Superior temporal gyrus (tissue), 1 donor: Measurements from ENCODE around the gene KRTAP19-3.
"Not testable (repeated sequence)": the region's sequence is repeated elsewhere in the genome, so short reads cannot be mapped to it uniquely, and the experiment has no call there.

Experiments
- DNase-seq: peaks from one replicate; pipeline ENCODE4 v3.0.0-alpha.2; 2016; ENCODE audit errors: extremely low spot score

KRTAP19-3 gene

DNA sequence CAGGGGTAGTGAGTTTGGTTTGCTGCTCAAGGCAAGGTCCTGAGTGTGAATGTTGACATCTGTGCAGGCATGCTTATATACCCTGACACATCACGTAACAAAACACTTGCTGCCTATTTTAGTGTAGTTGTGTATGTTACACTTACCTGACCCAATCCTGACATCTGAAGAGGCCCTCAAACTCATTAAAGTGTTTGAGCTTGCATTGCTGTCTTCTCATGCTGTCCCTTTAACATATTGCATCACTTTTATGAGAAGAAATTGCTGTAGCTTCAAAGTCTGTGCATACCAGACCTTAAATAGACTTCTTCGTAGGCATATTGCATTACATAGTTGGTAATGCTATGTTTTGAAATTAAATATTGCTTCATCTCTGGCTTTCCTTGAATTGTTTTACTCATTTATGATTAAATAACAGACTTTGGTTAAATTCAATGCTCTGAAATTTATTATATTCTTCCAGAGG, at the start of gene KRTAP19-3:
Gene KRTAP19-3, minus strand, starts transcription at position 51 of the 466 bp plus-strand sequence. CDS start 56 bp downstream, outside the sequence.
- DNase-seq: no peak

DNA sequence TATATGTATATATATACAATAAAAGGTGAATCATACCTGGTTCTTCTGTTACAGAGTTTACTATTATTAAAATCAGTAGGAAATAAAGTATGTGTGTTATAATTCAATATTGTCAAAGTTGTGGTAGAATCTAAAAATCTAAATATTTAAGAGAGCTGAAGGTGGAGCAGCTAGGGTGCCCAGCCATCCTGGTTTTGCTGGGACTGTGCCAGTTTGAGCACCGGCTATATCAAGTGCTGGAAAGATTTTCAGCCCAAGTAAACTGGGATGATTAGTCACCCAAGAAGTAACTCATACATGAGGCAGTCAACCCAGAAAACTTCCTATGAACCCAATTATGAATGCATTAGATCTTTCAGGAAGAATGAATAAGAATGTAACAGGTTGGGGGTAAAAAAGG, 27.1 kb upstream of the KRTAP19-3 start:
- DNase-seq: no peak

DNA sequence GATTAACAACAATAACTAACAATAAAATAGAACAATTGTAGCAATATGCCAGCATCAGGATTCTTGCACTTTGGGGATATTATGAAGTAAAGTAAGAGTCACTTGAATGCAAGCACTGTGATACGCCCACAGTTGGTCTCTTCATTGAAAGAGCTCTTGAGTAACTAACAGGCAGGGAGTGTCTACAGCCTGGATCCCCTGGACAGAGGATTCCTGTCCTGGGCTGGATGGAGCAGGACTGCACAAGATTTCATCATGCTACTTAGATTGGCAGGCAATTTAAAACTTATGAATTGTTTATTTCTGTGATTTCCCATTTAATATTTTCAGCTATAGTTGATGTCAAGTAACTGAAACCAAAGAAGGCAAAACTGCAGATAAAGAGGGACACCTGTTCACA, 23.9 kb upstream of the KRTAP19-3 start:
- no peak for DNase-seq

DNA sequence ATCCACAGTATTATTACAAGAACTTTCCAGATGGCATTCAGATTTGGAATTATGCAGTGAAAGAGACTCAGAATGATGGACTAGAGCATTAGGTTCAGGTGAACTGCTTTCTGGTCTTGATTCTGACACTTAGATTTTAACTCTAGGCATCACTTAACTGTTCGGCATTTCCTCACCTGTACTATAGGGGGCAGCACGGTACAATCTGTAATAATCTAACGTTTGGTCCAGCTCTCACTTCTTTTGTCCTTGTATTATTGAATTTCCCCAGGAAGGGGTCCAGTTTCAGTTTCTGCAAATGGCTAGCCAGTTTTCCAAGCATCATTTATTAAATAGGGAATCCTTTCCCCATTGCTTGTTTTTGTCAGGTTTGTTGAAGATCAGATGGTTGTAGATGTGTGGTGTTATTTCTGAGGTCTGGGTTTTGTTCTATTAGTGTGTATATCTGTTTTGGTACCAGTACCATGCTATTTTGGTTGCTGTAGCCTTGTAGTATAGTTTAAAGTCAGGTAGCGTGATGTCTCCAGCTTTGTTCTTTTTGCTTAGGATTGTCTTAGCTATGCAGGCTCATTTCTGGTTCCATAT, 13.9 kb upstream of the KRTAP19-3 start:
- DNase-seq: not testable (repeated sequence)

DNA sequence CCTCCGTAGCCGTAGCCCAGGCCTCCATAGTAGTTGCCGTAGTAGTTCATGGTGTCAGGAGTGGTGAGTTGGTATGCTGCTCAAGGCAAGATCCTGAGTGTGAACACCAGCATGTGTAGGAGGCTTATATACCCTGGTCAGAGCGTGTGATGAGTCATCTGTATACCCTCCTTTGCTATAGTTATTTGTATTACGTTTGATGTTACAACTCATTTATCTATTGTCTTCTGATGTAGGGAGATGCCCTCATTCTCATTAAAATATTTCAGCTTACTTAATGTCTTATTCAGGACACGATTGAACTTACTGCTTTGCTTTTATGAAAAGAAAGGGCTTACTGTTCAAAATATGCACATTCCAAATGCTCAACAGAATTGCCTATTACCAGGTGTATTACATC, 10.2 kb upstream of the KRTAP19-3 start, which contains the start of gene KRTAP19-5:
Gene KRTAP19-5, minus strand, starts transcription at position 101 of the 400 bp plus-strand sequence. Its CDS starts 51 bp downstream, at position 50.
- no peak for DNase-seq

DNA sequence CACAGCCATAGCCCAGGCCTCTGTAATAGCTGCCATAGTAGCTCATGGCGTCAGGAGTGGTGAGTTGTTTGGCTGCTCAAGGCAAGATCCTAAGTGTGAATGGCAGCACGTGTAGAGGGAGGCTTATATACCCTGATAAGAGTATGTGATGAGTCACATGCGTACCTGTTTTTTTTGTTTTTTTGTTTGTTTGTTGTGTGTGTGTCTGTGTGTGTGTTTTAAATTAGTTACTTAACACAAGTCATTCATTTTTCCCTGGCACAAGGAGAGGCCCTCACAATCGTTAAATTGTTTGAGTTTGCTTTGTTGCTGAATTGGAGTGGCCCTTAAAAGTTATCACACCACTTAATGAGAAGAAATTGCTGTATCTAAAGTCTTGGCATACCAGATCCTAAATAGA, 5.3 kb upstream of the KRTAP19-3 start, which contains the start of gene KRTAP19-4:
Gene KRTAP19-4, minus strand, starts transcription at position 101 of the 400 bp plus-strand sequence. Its CDS starts 55 bp downstream, at position 46.
- no peak for DNase-seq

DNA sequence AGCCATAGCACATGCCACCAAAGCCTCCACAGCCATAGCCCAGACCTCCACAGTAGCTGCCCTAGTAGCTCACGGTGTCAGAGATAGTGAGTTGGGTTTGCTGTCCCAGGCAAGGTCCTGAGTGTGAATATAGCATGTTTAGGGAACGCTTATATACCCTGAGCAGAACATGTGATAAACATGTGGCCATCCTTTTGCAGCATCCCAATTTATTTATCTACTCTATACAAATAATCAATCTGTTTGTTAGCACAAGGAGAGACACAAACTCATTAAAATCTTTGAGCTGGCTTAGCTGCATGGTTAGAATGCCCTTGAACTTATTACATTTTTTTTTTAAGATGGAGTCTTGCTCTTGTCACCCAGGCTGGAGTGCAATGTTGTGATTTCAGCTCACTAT, 4.5 kb downstream of the KRTAP19-3 start, which contains the start of gene KRTAP19-2:
Gene KRTAP19-2, minus strand, starts transcription at position 101 of the 400 bp plus-strand sequence. Its CDS starts 88 bp downstream, at position 13.
- DNase-seq: no peak

DNA sequence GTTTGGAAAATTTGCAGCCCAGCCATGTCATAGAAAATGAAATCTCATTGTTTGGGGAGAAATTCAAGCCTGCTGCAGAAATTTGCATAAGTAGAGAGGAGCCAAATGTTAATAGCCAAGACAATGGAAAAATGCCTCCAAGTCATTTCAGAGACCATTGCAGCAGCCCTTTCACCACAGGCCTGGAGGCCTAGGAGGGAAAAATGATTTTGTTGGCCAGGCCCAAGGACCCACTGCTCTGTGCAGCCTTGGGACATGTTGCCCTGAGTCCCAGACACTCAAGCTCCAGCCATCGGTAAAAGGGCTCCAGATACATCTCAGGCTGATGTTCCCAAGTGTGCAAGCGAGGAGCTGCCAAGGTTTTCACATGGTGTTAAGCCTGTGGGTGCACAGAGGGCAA, 5.6 kb downstream of the KRTAP19-3 start:
- DNase-seq: no peak

DNA sequence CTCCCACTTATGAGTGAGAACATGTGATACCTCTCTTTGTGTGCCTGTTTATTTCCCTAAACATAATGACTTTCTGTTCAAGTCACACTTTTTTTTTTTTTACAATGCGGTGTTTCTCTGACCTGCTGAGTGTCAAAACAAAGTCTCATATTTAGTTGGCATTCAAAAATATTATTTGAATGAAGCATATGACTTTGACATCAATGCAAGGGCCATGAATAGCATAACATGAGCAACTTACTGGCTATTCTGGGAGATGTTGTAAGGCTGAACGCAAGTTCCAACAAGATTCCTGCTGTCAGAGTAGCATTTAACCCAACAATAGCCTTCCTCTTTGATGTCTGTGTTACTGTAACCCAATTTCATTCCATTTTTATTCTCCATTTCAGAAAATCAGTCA, 9.7 kb downstream of the KRTAP19-3 start:
- DNase-seq: no peak

DNA sequence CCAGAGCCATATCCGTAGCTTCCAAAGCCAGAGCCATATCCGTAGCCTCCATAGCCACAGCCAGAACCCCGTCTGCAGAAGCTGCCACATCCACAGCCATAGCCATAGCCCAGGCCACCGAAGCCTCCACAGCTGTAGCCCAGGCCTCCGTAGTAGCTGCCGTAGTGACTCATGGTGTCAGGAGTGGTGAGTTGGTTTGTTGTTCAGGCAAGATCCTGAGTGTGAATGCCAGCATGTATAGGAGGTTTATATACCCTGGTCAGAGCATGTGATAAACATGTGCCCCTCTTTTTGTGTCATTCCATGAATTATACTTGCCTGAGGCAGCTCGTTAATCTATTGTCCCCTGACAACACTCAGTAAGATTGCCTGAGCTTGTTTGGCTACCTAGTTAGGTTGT, 11.7 kb downstream of the KRTAP19-3 start, which contains the start of gene KRTAP19-1:
Gene KRTAP19-1, minus strand, starts transcription at position 223 of the 400 bp plus-strand sequence. Its CDS starts 50 bp downstream, at position 173.
- DNase-seq: no peak

DNA sequence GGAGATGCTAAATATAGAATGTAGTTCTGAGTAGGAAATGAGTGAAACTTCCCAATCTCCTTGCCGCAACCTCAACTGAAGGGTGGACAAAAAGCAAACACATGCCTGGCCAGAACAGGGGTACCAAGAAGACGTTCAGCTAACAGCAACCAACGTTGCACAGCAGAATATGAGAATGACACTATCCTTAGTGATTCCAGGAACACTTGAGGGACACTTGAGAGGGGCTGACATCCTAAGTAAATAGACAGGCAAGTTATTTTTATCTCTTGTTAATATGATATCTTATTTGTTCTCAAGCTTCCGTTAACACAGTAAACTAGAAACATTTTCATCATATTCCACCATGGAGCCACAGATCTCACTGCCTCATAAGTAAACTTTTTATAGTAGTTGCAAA, 12.6 kb downstream of the KRTAP19-3 start:
- DNase-seq: no peak

DNA sequence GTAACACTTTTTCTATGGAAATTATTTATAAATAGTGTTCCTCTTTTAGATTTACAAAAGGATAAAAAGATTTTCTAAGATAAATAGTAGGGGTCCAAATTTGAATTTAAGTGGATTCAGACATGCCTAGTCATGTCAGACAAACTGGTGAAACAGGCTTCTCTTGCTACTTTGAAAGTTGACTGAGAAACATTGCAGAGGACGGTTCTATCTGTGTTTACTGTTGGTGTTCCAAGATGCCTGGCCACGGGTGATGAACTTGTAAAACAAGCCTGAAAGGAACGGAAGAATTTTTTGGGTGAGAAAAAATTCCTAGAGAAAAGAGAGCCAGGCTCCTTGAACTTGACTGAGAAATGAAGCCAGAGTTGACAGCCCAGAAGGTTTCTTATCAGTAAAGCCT, 13.8 kb downstream of the KRTAP19-3 start:
- DNase-seq: no peak

DNA sequence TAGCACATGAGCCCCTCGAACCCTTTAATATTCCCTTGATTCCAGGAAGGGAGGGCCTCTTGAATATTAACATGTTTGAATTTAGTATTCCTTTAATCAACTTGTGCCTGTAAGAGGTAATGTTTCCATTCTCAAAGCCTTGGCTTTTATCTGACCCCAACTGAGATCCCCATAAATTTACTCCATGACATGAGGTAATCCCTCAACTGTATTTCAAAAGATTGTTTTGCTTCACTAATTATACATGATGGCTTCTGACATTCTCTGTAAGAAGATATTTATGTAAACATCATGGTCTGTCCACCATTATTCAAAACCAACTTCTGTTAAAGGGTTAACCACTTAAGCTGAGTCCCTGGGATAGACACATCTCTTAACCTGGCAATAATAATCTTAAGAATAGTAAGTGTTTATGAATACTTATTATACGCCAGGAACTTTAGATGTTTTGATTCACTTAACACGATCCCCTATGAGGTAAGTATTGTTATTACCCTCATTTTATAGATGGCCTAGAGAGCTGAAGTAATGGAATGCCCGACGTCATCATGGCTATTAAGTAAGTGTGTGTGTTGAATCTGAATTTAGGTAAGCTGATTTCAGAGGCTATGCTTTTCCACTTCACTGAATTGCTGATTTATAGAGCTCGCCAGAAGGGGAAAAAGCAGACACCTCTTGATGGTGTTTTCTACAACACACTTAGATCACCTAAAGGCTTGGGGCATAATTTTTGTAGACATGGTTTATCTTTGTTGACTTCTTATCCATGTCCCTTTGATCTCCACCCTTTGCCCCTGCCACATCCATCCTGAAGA, 22.7 kb downstream of the KRTAP19-3 start:
- no peak for DNase-seq

DNA sequence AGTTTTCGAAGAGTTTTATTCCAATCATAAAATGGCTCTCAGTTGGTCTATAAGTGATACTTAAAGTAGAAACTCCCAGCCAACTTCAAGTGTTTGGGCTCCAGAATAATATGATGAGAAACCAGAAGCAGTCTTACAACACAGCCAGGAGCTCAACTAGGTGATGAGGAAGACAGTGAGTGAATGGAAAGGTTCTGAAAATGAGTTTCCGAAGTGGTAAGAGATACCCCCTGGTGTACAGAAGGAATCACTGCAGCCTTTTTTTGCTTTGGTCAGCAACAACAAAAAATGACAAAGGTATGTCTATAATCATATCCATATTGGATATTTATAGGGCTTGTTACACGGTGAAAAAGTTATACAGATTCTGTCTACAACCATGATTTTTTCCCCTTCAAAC, 28.1 kb downstream of the KRTAP19-3 start:
- no peak for DNase-seq

DNA sequence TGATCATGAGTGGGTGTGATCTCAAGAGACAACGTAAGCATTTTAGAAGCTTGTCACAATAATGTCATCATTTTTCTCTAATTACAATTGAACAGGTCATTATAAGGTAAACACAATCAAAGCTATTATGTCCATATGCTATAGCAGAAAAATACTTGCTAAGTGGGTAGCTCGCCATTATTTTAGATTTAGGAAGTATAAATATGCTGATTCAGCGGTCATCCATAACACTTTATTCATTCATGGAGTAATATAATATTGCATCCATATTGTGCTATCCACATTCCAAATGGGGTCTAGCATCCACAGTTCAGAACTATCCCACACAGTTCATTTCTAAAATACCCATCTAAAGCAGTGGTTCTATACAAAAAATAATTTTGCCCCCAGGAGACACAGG, 43.3 kb downstream of the KRTAP19-3 start:
- no peak for DNase-seq

DNA sequence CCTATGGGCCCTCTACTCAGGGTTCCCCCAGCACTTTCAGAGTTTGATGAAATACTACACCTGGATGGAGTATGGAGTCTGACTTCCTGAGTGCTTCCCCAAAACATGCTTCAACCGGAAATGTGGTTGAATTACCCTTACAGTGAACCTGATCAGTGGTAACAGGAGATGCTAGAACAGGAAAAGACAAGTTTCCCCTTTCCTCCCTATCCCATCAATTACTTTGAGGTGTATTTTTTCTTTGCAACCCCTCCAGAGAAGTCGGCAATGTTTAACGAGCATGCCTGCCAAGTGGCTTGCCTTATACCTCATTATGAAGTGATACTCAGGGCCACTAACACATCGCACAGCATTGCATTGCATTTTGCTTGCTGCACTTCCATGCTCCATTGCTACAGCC, 44.8 kb downstream of the KRTAP19-3 start:
- no peak for DNase-seq

DNA sequence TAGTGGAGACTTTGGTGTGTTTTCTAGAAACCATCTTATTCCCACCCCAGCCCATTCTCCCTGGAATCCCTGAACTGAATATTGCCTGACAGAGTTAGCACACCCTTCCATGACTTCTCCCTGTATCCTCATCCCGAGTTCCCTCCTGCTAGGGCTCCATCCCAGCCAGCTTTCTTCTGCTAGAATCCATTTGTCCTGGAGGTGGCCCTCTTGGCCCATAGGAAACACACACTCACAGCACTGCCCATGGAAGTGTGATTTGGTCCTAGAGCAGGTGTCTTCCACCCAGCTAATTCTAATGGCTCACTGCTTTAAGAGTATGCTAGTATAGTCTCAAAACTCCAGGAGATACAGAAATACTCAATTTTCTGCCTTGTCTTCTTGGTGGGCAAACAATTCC, 47.6 kb downstream of the KRTAP19-3 start:
- no peak for DNase-seq

DNA sequence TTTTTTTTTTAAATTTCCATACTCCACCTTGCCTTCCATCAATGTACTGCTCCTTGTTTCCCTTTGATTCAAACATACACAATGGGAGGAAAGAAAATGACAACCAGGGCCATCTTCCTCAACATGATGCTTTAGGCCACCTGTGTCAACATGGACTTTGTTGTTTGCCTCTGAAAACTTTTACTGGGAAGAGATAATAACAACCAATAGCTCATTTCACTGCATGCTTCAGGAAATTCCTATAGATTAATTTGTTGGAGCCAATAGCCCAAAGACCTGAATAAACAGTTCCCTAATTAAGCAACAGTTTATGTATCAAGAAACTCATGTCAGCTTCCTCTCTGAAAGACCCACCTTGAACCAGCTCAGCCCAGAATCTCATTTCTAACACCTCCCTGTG, 48.6 kb downstream of the KRTAP19-3 start:
- DNase-seq: no peak
